ENCODE results near the gene AGAP3. TPM values are rescaled to one million over a fixed set of nuclear protein-coding genes. Genes with fewer than 3 reads are reported as not detected.

The AGAP3 gene
- total and polyA plus RNA-seq, 3 experiments from 2014 or later: 8.0 to 40.7 (median 39.9) TPM

DNA sequence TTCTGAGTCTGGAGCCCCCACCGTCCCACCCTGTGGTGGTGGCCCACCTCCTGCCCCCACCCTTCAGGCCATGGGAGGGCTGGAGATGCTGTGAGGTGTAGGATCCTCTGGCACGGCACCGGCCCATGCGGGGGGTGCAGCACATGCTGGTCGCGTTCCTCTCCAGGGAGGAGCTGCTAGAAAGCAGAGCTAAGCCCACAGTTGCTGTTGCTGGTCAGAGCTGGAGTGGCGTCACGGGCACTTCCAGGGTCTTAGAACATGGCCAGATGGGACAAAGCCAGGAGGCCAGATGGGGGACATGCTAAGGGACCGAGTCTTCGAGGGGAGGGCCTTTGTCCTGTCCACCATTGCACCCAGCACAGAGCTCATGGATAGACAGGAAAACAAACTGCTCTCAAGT, 21.6 kb downstream of the AGAP3 start:
- ChIA-PET CTCF (interaction anchor here (1.2 to 7.4 kb wide), 7 partner anchors 8 to 210 kb away, joined by 3 to 37 read pairs (median 4); no protein-coding TSS in a partner anchor), POLR2A (no interaction called here)
- no peak overlapping the region for H3K4me3 Mint-ChIP-seq
- H3K27ac Mint-ChIP-seq: no peak overlapping the region
- H3K4me1 Mint-ChIP-seq: peaks cover 0 to 3% (median 0%) of the 10 kb centered on the region in 3 donors
- DNase-seq: no peak
- H3K4me3 ChIP-seq (ENCODE audit: low read length): no peak overlapping the region
- H3K4me1 ChIP-seq (ENCODE audit: insufficient read depth, low read length): peaks cover 8% of the 10 kb centered on the region
- no peaks in the 10 kb centered on the region for H3K36me3 ChIP-seq (ENCODE audit: insufficient read depth, low read length)
- H3K27me3 Mint-ChIP-seq: peaks cover 2 to 4% of the 10 kb centered on the region in 2 donors
- H3K27ac ChIP-seq (ENCODE audit: low read depth, low read length): no peak overlapping the region
- H3K27me3 ChIP-seq (ENCODE audit: insufficient read depth, low read length, poor library complexity, severe bottlenecking): no peaks in the 10 kb centered on the region
- H3K9me3 ChIP-seq (ENCODE audit: low read length): no peaks in the 10 kb centered on the region
- H3K9me3 Mint-ChIP-seq: no peaks in the 10 kb centered on the region
- peaks cover 0 to 4% (median 0%) of the 10 kb centered on the region in 3 donors for H3K36me3 Mint-ChIP-seq

DNA sequence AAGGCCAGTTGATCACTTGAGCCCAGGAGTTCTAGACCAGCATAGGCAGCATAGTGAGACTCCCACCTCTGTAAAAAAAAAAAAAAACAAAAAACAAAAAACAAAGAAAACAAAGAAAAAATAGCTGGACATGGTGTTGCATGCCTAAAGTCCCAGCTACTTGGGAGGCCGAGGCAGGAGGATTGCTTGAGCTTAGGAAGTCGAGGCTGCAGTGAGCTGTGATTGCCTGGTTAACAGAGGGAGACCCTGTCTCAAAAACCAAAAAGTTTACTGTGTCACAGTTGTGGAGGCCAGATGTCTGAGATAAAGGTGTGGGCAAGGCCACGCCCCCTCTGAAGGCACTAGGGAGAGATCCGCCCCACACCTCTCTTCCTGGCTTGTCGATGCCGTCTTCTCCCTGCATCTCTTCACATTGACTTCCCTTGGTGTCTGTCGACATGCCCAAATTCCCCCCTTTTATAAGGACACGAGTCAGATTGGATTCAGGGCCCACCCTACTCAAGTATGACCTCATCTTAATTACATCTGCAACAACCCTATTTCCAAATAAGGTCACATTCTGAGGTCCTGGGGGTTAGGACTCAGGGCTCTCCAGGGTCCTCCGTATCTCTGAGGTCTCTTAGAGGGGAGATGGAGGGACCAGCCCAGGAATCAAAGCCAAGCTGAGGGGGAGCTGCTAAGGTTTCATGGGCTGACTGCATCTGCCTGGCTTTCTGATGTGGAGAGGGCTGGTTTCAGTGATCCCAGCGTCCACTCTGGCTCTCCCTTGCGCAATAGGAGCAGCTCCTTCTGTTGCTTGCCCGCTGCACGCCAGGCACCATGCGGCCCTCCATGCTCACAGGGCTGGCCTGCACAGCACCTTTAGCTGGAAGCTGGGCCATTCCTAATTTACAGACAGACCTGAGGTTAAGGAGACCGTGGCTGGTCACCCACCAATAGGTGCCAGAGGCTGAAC, 23.1 kb downstream of the AGAP3 start:
- peak overlapping the region in 1 of 8 donors; percentile 18 for H3K27ac Mint-ChIP-seq
- no peaks in the 10 kb centered on the region for H3K9me3 Mint-ChIP-seq
- Histone ChIP-seq H3K9me3 (ENCODE audit: low read length) (no peaks in the 10 kb centered on the region), H3K4me3 (ENCODE audit: low read length) (no peak overlapping the region), H3K4me1 (ENCODE audit: insufficient read depth, low read length) (peaks cover 8% of the 10 kb centered on the region), H3K36me3 (ENCODE audit: insufficient read depth, low read length) (no peaks in the 10 kb centered on the region), H3K27me3 (ENCODE audit: insufficient read depth, low read length, poor library complexity, severe bottlenecking) (no peaks in the 10 kb centered on the region), H3K27ac (ENCODE audit: low read depth, low read length) (no peak overlapping the region)
- peaks cover 4 to 5% of the 10 kb centered on the region in 2 donors for H3K27me3 Mint-ChIP-seq
- no peak overlapping the region for H3K4me3 Mint-ChIP-seq
- ChIA-PET CTCF (interaction anchor here (1.1 to 7.4 kb wide), 12 partner anchors 11 to 211 kb away, joined by 3 to 37 read pairs (median 10); partner anchors contain the start of genes ABCB8 and AGAP3), POLR2A (interaction anchor here (0.6 kb wide), 1 partner anchor 72 kb away, joined by 3 read pairs; no protein-coding TSS in a partner anchor)
- no peaks in the 10 kb centered on the region for H3K36me3 Mint-ChIP-seq
- peaks cover 0 to 10% (median 0%) of the 10 kb centered on the region in 3 donors for H3K4me1 Mint-ChIP-seq
- no peak for DNase-seq

DNA sequence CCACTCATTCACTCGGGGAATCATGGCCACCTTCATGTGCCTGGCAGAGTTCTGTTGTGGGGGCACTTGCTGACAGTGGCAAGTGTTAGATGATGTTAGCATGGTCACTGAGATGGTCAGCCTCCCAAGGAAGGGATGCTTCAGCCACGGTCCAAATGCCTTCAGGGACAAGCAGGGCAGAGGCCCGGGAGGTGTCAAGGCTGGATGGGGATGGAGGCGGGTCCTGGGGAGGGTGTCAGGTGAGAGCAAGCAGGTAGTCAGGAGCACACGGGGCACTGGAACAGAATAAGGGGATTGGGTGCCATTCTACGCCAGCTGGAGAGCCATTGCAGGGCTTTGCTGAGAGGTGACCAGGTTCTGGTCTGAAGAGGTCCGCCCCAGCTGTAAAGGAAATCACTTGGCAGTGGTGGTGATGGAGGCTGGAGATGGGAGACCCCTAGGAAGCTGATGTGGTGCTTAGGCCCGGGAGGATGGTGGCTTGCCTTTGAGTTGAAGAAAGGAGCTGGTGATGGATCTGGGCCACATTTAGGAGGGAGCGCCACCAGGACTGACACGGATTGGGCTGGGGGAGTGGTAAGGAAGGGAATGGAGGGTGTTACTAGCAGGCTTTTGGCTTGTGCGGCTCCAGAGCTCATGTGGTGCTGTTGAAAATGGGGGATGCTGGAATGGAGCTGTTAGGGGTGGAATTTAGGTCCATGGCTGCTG, 24.1 kb downstream of the AGAP3 start:
- H3K4me3 ChIP-seq (ENCODE audit: low read length): no peak overlapping the region
- Mint-ChIP-seq H3K9me3 (no peaks in the 10 kb centered on the region), H3K4me3 (no peak overlapping the region), H3K36me3 (no peaks in the 10 kb centered on the region), H3K4me1 (peaks cover 0 to 10% (median 0%) of the 10 kb centered on the region in 3 donors), H3K27me3 (peaks cover 4 to 5% of the 10 kb centered on the region in 2 donors), H3K27ac (peak overlapping the region in 2 of 8 donors; percentile 9 to 43)
- H3K36me3 ChIP-seq (ENCODE audit: insufficient read depth, low read length): no peaks in the 10 kb centered on the region
- ChIA-PET CTCF (interaction anchor here (0.7 to 7.4 kb wide), 27 partner anchors 8 to 234 kb away, joined by 3 to 39 read pairs (median 5); partner anchors contain the start of genes ABCB8, AGAP3, FASTK and TMUB1), POLR2A (no interaction called here)
- no peaks in the 10 kb centered on the region for H3K9me3 ChIP-seq (ENCODE audit: low read length)
- no peak for DNase-seq
- no peak overlapping the region for H3K27ac ChIP-seq (ENCODE audit: low read depth, low read length)
- H3K4me1 ChIP-seq (ENCODE audit: insufficient read depth, low read length): peaks cover 8% of the 10 kb centered on the region
- H3K27me3 ChIP-seq (ENCODE audit: insufficient read depth, low read length, poor library complexity, severe bottlenecking): no peaks in the 10 kb centered on the region

DNA sequence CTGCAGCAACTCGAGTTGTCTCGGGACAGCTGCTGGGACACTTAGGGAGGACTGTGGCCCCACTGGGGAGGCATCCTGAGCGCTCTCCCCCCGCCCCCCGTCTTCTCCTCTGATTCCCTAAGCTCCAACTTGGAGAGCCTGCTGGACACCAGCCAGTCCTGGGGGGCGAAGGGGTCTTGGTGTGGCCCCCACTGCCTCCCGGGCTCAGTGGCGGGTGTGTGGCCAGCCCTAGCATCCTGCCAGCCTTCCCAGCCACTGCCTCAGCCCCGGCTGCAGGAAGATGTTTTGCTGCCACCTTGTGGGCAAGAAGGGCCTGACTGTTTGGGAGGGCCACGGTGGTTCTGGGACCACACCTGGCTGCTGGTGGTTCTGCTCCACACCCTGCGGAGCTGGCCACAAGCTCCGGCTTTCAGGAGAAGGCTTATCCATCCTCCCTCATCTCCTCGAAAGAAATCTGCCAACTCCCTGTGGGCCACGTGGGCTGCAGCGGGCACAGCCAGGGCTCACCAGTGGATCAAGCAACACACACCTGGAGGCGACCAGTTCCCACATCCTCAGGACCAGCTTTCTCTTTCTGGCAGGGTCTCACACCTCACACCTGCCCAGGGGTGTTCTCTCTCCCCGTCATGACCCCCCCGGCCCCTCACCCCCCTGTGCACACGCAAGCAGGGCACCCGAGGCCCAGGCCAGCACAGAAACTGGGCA, 24.8 kb downstream of the AGAP3 start:
- CTCF ChIA-PET: interaction anchor here (0.7 to 7.4 kb wide), 28 partner anchors 9 to 235 kb away, joined by 3 to 39 read pairs (median 4); partner anchors contain the start of genes ABCB8, AGAP3, FASTK and TMUB1
- H3K4me3 Mint-ChIP-seq: no peak overlapping the region
- DNase-seq: peak; percentile 54 to 82 (median 64)
- POLR2A ChIA-PET: no interaction called here
- Histone ChIP-seq H3K4me1 (ENCODE audit: insufficient read depth, low read length) (peaks cover 8% of the 10 kb centered on the region), H3K27me3 (ENCODE audit: insufficient read depth, low read length, poor library complexity, severe bottlenecking) (no peaks in the 10 kb centered on the region), H3K4me3 (ENCODE audit: low read length) (no peak overlapping the region), H3K36me3 (ENCODE audit: insufficient read depth, low read length) (no peaks in the 10 kb centered on the region), H3K27ac (ENCODE audit: low read depth, low read length) (no peak overlapping the region), H3K9me3 (ENCODE audit: low read length) (no peaks in the 10 kb centered on the region)
- no peaks in the 10 kb centered on the region for H3K36me3 Mint-ChIP-seq
- H3K27ac Mint-ChIP-seq: peak overlapping the region in 2 of 8 donors; percentile 9 to 58
- peaks cover 4 to 5% of the 10 kb centered on the region in 2 donors for H3K27me3 Mint-ChIP-seq
- H3K4me1 Mint-ChIP-seq: peaks cover 0 to 15% (median 4%) of the 10 kb centered on the region in 3 donors
- H3K9me3 Mint-ChIP-seq: no peaks in the 10 kb centered on the region

DNA sequence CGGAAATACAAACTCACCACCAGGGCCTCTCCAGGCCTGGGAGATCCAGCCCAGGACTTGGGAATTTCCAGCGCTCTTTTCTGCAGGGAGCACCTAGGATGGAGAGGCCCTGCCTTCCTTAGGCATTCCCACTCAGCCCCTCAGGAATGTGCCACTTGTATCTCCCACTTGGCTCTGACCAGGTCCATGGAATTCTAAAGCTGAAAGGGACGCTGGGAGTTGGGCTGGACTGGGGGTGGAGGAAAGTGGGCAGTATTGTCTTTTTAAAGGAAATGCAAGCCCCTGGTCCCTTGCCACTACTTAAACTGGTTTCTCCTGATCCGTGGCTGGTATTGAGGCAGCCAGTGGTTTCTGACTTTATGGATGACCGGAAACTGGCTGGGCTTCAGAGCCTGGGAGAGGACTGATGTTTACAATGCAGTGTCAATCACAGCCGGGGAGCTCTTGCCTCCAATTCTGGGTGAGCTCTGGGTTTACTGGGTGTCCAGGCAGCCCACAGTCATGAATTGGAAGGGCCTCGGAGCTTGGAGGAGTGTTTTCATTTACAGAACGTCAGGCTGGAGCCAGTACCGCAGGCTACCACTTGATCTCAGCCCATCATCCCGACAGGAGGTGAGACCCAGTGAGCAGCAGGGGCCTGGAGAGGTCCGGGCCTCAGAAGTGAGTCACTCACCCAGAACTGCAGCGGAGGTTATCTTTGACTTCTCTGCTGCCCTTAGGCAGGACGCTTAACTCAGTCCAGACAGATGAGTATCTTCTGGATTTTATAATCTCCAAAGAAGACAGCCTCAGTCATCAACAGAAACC, 27.3 kb downstream of the AGAP3 start:
- Histone ChIP-seq H3K9me3 (ENCODE audit: low read length) (no peaks in the 10 kb centered on the region), H3K4me3 (ENCODE audit: low read length) (no peak overlapping the region), H3K36me3 (ENCODE audit: insufficient read depth, low read length) (no peaks in the 10 kb centered on the region), H3K4me1 (ENCODE audit: insufficient read depth, low read length) (peaks cover 12% of the 10 kb centered on the region), H3K27ac (ENCODE audit: low read depth, low read length) (no peak overlapping the region), H3K27me3 (ENCODE audit: insufficient read depth, low read length, poor library complexity, severe bottlenecking) (no peaks in the 10 kb centered on the region)
- H3K36me3 Mint-ChIP-seq: peaks cover 0 to 5% (median 0%) of the 10 kb centered on the region in 3 donors
- DNase-seq: no peak
- peaks cover 4 to 5% of the 10 kb centered on the region in 2 donors for H3K27me3 Mint-ChIP-seq
- CTCF ChIA-PET: interaction anchor here (1.2 to 7.4 kb wide), 4 partner anchors 10 to 151 kb away, joined by 4 to 39 read pairs (median 36); partner anchors contain the start of gene ABCB8
- no peak overlapping the region for H3K27ac Mint-ChIP-seq
- H3K4me3 Mint-ChIP-seq: peak overlapping the region; percentile 32 to 84 (median 58)
- H3K9me3 Mint-ChIP-seq: no peaks in the 10 kb centered on the region
- POLR2A ChIA-PET: no interaction called here
- H3K4me1 Mint-ChIP-seq: peaks cover 9 to 34% (median 10%) of the 10 kb centered on the region in 3 donors

DNA sequence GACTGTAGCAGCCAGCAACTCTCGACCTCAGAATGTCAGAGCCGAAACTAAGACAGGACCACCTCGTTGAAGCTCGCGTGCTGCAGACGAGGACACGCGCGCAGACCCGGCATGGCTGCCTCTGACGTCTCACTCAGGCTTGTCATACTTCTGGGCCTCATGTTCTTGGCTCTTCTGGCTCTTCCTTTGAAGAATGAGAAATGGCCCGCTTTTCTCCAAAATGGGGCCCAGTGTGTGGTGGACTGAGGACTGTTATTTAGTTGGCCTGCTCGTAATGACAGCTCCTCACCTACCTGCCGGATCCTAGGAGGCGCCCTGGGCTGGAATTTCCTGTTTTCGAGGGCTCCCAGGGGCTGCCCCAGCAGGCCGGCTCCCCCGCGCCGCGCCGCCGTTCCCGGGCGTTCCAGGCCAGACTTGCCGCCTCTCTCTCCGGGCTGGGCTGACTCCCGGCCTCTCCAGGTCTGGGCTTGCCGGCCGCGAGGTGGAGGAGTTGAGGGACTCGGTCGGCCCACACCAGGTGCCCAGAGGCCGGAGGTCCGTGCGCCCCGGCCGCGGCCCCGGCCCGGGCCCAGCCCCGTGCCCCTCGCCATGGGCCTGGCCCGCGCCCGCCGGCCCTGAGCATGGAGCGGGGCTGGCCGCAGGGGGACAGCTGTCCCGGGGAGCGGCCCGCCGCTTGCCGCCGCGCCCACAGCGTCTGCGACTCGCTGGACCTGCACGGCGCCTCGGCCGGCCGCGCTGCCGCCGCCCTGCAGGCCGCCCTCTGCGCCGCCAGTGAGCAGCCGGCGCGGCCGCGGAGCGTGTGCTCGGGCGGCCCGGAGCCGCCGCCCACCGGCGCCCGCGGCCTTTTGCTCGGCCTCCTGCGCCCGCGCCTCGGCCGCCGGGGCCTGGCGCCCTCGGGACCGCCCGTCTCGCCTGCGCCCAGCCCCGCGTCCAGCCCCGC, 28.1 kb downstream of the AGAP3 start:
- no peaks in the 10 kb centered on the region for H3K9me3 ChIP-seq (ENCODE audit: low read length)
- Mint-ChIP-seq H3K4me3 (peak overlapping the region; percentile 32 to 84 (median 58)), H3K4me1 (peaks cover 9 to 37% (median 10%) of the 10 kb centered on the region in 3 donors), H3K9me3 (no peaks in the 10 kb centered on the region), H3K27ac (no peak overlapping the region), H3K36me3 (peaks cover 0 to 13% (median 2%) of the 10 kb centered on the region in 3 donors), H3K27me3 (peaks cover 4 to 5% of the 10 kb centered on the region in 2 donors)
- no peaks in the 10 kb centered on the region for H3K27me3 ChIP-seq (ENCODE audit: insufficient read depth, low read length, poor library complexity, severe bottlenecking)
- no peak overlapping the region for H3K4me3 ChIP-seq (ENCODE audit: low read length)
- POLR2A ChIA-PET: interaction anchor here (1.0 kb wide), 1 partner anchor 54 kb away, joined by 3 read pairs; no protein-coding TSS in a partner anchor
- DNase-seq: no peak
- CTCF ChIA-PET: interaction anchor here (0.6 to 7.4 kb wide), 6 partner anchors 9 to 613 kb away, joined by 3 to 39 read pairs (median 6); partner anchors contain the start of gene ABCB8
- no peaks in the 10 kb centered on the region for H3K36me3 ChIP-seq (ENCODE audit: insufficient read depth, low read length)
- H3K4me1 ChIP-seq (ENCODE audit: insufficient read depth, low read length): peaks cover 12% of the 10 kb centered on the region
- H3K27ac ChIP-seq (ENCODE audit: low read depth, low read length): no peak overlapping the region
